Choroid plexus epithelial cell (primary cell): ENCODE data around the gene LBHD2.

Experiments
- DNase-seq: peaks from one replicate; pipeline ENCODE4 v3.0.0-alpha.2; 2010; ENCODE audit warnings: low read depth
- H3K4me3 ChIP-seq: 2 replicates; pipeline ENCODE4 v1.5.1; 2011; ENCODE audit warnings: low read depth, mild to moderate bottlenecking, control low read depth, low read length, moderate library complexity
- TF ChIP-seq, protein P1 (sequence below): conservative IDR thresholded peaks from 2 replicates; pipeline ENCODE4 v1.5.1; 2011; ENCODE audit warnings: low read depth, mild to moderate bottlenecking, control low read depth, inconsistent platforms, low read length, moderate library complexity

LBHD2 gene

DNA sequence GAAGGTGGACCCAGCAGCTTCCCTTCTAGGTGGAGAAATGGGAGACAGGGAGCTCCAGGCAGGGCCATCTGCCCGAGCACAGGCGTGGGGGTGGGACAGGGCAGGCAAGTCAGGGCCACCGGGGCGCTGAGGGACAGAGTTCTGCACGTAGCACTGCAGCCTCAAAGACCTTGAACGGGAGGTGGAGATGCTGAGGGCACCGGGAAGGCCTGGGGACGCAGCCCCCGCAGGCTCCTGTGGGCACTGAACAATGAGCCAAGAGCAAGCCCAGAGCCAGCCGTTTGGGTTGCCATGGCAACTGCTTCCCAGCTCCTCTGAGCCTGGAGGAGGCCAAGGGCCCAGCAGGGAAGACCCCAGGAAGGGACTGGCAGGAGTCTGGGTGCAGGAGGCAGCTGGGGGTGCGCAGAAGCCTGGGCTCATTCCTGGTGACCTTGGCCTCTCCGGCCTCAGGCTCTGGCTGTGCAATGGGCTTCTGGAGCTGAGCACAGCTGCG is 3.4 kb downstream of the LBHD2 start:
- no peak for DNase-seq
- TF ChIP-seq, protein P1, sequence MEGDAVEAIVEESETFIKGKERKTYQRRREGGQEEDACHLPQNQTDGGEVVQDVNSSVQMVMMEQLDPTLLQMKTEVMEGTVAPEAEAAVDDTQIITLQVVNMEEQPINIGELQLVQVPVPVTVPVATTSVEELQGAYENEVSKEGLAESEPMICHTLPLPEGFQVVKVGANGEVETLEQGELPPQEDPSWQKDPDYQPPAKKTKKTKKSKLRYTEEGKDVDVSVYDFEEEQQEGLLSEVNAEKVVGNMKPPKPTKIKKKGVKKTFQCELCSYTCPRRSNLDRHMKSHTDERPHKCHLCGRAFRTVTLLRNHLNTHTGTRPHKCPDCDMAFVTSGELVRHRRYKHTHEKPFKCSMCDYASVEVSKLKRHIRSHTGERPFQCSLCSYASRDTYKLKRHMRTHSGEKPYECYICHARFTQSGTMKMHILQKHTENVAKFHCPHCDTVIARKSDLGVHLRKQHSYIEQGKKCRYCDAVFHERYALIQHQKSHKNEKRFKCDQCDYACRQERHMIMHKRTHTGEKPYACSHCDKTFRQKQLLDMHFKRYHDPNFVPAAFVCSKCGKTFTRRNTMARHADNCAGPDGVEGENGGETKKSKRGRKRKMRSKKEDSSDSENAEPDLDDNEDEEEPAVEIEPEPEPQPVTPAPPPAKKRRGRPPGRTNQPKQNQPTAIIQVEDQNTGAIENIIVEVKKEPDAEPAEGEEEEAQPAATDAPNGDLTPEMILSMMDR = no peak
- no peak overlapping the region for H3K4me3 ChIP-seq

DNA sequence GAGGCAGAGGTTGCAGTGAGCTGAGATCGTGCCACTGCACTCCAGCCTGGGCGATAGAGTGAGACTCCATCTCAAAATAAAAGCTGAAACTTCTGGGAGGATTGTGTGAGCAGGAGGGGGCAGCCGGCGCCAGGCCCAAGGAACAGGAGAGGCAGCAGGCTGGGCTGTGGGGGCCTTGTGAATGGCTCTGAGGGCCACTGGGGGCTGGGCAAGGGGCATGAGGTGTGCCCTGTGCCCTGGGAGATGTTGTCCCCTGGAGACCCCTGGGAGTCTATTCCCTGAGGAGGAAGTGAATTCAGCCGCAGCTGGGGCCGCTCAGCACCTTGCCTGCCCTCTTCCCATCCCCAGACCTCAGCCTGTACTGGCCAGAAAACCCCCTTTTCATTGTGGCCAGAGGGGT is 4.9 kb downstream of the LBHD2 start:
- TF ChIP-seq, protein P1 = no peak
- no peak overlapping the region for H3K4me3 ChIP-seq
- no peak for DNase-seq

DNA sequence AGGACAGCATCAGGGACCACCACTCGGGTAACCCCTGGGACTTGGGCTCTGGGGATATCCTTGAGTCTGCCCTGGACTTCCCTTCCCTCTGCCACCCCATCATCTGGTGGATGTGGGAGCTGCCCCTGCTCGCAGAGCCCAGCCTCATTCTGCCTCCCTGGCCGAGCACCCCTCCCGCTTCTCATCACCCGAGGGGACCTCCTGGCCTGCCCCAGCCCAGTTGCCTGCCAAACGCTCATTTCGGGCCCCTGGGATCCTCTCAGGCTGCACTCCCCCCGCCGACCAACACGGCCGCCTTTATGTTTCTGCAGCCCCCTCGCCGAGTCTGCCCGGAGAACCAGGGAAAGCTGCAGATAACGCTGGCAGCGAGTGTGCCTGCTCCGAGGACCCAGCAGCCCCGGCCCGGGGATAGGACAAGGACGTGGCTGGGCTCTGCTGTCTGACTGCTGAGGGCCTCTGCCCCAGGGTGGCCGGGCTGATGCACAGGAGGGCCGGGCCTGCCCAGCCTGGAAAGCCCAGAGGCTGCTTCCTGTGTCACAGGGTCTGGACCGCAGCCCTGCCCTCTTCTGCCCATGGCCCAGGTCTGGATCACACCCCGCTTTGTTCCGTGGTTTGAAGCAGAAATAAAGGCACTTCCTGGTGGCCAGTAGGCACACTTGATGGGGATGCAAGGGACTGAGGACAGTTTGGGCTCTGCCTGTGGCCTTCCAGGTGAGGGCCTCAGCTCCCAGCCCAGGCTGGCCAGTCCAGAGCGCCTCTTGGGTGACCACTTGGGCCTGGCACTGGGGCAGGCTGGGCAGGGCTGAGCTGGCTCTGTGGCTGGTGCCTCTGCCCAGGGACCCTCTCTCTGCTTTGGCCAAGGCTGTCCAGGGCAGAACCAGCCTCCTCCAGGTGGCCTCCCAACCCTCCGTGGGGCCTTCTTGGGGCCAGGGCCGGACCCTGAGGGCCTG is 5.7 kb downstream of the LBHD2 start:
- no peak overlapping the region for H3K4me3 ChIP-seq
- DNase-seq = no peak
- TF ChIP-seq, protein P1 = no peak

DNA sequence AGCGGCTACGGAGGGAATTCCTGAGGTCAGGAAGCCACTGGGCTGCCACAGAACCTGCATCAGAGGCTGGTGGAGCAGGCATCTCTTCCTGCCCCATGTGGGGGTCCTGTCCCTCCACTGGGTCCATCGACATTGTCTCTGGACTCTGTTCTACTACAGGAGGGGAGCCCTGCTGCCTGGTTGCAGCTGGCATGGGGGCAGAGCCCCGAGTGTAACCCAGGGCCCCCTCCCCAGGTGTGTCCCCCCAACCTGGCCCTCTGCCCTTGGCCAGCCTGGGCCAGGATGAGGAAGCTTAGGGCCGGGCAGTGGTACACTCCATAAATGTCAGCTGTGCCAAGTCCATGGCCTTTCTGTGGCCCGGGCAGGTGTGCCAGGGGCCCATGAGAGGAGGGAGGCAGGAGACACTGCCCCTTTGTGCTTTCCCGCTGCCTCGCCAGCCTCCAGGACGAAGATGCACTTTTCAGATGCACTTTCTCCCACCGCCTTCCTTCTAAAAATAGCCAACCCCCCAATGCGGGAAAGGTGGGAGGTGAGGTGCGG is 6.5 kb downstream of the LBHD2 start:
- TF ChIP-seq, protein P1 = no peak
- no peak overlapping the region for H3K4me3 ChIP-seq

DNA sequence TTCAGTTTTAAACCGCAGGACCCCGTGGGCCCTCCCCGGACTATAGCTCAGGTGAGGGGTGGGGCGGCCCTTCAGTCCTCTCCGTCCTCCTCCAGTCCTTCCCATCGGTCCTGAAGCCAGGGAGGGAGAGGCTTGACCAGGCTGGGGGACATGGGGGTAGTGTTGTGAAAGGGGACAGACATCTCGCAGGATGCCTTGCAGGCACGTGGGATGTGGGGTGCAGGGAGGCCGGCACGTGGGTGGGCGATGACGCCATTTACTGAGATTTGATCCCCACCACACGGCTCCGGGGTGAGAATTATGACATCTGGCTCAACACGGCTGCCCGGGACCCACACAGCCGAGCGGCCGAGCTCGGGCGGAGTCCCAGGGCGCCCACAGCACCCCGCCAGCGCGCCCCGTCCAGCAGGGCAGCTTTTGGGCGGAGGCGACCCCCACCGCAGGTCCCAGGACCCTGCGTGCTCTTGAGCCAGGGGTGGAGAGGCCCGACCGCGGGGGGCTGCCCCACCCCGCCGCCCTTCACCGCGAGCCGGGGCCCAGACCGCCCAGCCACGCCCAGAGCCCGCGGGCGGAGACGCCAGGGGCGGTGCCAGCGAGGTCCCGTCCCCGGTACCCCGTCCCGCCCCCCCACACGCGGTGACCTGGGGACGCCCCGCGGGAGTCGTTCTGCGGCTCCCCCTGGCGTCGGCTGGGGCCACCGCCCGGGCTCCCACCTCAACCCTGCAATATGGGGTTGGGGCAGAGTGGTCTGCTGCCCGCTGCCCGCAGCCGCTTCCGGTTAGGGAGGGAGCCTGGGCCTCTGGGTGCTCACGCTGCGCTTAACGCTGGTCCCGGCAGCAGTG is 7.3 kb downstream of the LBHD2 start:
- DNase-seq = peak; percentile 53
- TF ChIP-seq, protein P1 = peak; percentile 36
- peak overlapping the region; percentile 24 for H3K4me3 ChIP-seq

More for the DNA sequence above, 6.5 kb downstream of the LBHD2 start:
- no peak for DNase-seq

DNA sequence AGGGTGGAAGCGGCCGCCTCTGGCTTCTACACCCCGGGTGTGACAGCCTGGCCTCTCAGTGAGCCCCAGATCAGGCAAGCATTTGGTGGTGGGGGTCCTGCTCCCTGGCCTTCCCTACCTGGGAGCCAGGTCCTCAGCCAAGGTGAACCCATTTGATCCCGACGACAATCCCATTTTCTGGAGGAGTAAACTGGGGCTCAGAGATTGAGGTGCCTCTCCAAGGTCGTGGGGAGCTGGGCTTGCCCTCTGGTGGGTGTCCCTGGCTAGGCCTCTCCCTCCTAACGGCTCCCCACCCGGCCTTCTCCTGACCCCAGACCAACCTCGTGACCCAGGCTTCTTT is 7.8 kb downstream of the LBHD2 start:
- TF ChIP-seq, protein P1 = no peak
- H3K4me3 ChIP-seq = peak overlapping the region; percentile 24
- no peak for DNase-seq
